CD14-positive monocyte (primary cell): ENCODE measurements around the gene CD69. TPM values are rescaled to one million over a fixed set of nuclear protein-coding genes. Genes with fewer than 3 reads are reported as not detected.

Experiments
- DNase-seq, 3 donors: peaks; one replicate each; pipeline ENCODE4 v3.0.0-alpha.2; 2011 to 2022
- H2AFZ ChIP-seq: 2 replicates; pipeline ENCODE4 v1.6.0; 2012; ENCODE audit warnings: mild to moderate bottlenecking, low read depth, low read length, inconsistent platforms; ENCODE audit not compliant: insufficient read depth, poor library complexity, severe bottlenecking
- H3K27ac ChIP-seq, 2 donors: 1 replicate in 1 of 2; 2 replicates in 1 of 2; pipeline ENCODE4 v1.5.1; 2012 to 2013; ENCODE audit warnings: low read length in 2 of 2, control low read depth in 1 of 2, inconsistent platforms in 1 of 2, low read depth in 1 of 2, mild to moderate bottlenecking in 1 of 2
- H3K27me3 ChIP-seq, 2 donors: one replicate each; pipeline versions ENCODE4 v1.6.0 to v1.6.1; 2011 to 2013; ENCODE audit warnings: low read length in 2 of 2; ENCODE audit not compliant: control insufficient read depth in 2 of 2, insufficient read depth in 2 of 2
- H3K36me3 ChIP-seq, 2 donors: replicated peaks in 1 of 2; 1 replicate in 1 of 2; 2 replicates in 1 of 2; pipeline versions ENCODE4 v1.5.1 to v1.6.1; 2012 to 2013; ENCODE audit warnings: low read length in 2 of 2, control low read depth in 1 of 2, inconsistent platforms in 1 of 2, mild to moderate bottlenecking in 1 of 2; ENCODE audit not compliant: insufficient read depth in 2 of 2, control insufficient read depth in 1 of 2
- H3K4me1 ChIP-seq, 2 donors: 1 replicate in 1 of 2; 2 replicates in 1 of 2; pipeline versions ENCODE4 v1.5.1 to v1.6.1; 2012 to 2013; ENCODE audit warnings: low read length in 2 of 2, control low read depth in 1 of 2, inconsistent platforms in 1 of 2, mild to moderate bottlenecking in 1 of 2, moderate library complexity in 1 of 2; ENCODE audit not compliant: insufficient read depth in 2 of 2, control insufficient read depth in 1 of 2
- H3K4me2 ChIP-seq: replicated peaks from 2 replicates; pipeline ENCODE3; 2012; ENCODE audit warnings: low read length, moderate library complexity, mild to moderate bottlenecking; ENCODE audit not compliant: poor library complexity, severe bottlenecking; ENCODE audit errors: extremely low read depth
- H3K4me3 ChIP-seq, 3 experiments: fragments of 200-600 bp in 1 of 3; sonication (generic) in 1 of 3; replicated peaks in 1 of 3; 1 replicate in 2 of 3; 2 replicates in 1 of 3; pipeline ENCODE4 v1.5.1; 2011 to 2013; ENCODE audit warnings: low read length in 3 of 3, mild to moderate bottlenecking in 3 of 3, control low read depth in 2 of 3, low read depth in 2 of 3, inconsistent platforms in 1 of 3, moderate library complexity in 1 of 3
- H3K79me2 ChIP-seq: 2 replicates; pipeline ENCODE4 v1.6.0; 2012; ENCODE audit warnings: mild to moderate bottlenecking, control low read depth, inconsistent platforms, low read length, moderate library complexity; ENCODE audit not compliant: insufficient read depth
- H3K9ac ChIP-seq: 2 replicates; pipeline ENCODE4 v1.6.0; 2017; ENCODE audit warnings: low read length, mild to moderate bottlenecking; ENCODE audit not compliant: insufficient read depth, poor library complexity, severe bottlenecking
- H3K9me3 ChIP-seq, 2 donors: replicated peaks in 1 of 2; 1 replicate in 1 of 2; 2 replicates in 1 of 2; pipeline versions ENCODE4 v1.5.1 to v1.6.1; 2012 to 2013; ENCODE audit warnings: low read length in 2 of 2, control low read depth in 1 of 2; ENCODE audit not compliant: control insufficient read depth in 1 of 2, insufficient read depth in 1 of 2
- H4K20me1 ChIP-seq: 2 replicates; pipeline ENCODE4 v1.6.0; 2012; ENCODE audit warnings: mild to moderate bottlenecking, low read length, control low read depth, moderate library complexity; ENCODE audit not compliant: insufficient read depth
- H3K27ac Mint-ChIP-seq, 7 donors: one replicate each; pipeline ENCODE4 v1.8.0; 2020; ENCODE audit warnings: mild to moderate bottlenecking in 7 of 7, mixed read lengths in 7 of 7, moderate library complexity in 6 of 7, inconsistent platforms in 2 of 7
- H3K27me3 Mint-ChIP-seq, 3 donors: one replicate each; pipeline ENCODE4 v1.8.0; 2021 to 2022; ENCODE audit warnings: low read depth in 3 of 3, mild to moderate bottlenecking in 3 of 3, mixed read lengths in 3 of 3, moderate library complexity in 3 of 3, inconsistent platforms in 1 of 3
- H3K36me3 Mint-ChIP-seq, 2 donors: one replicate each; pipeline ENCODE4 v1.8.0; 2020; ENCODE audit warnings: mixed read lengths in 2 of 2, inconsistent platforms in 1 of 2, mild to moderate bottlenecking in 1 of 2
- H3K4me1 Mint-ChIP-seq: one replicate; pipeline ENCODE4 v1.8.0; 2020; ENCODE audit warnings: mild to moderate bottlenecking, mixed read lengths
- H3K4me3 Mint-ChIP-seq, 2 donors: one replicate each; pipeline ENCODE4 v1.8.0; 2020; ENCODE audit warnings: mild to moderate bottlenecking in 2 of 2, mixed read lengths in 2 of 2, moderate library complexity in 1 of 2
- H3K9me3 Mint-ChIP-seq, 7 donors: one replicate each; pipeline ENCODE4 v1.8.0; 2020 to 2022; ENCODE audit warnings: mixed read lengths in 7 of 7, mild to moderate bottlenecking in 6 of 7, moderate library complexity in 6 of 7, inconsistent platforms in 2 of 7
- WGBS: methylation state at CpG from one replicate; pipeline ENCODE4 v1.1.5; 2013; ENCODE audit warnings: missing lambda C conversion rate; ENCODE audit not compliant: insufficient coverage; 5-methylcytosine and 5-hydroxymethylcytosine counted together
- intact Hi-C, 2 donors: fragments of 100-400 bp; cut with micrococcal nuclease; formaldehyde crosslinking; loops; one replicate each; pipeline versions ENCODE4 v1.15.0 to v1.15.1; 2023
- polyA plus RNA-seq, 3 donors: library from polyadenylated mRNA; depleted of rRNA in 1 of 3; unstranded in 2 of 3; stranded (reverse) in 1 of 3; fragments of 300-500 nt in 2 of 3; fragments of >200 nt in 1 of 3; fragmentation: Illumina TruSeq in 2 of 3; gene quantifications; 1 replicate in 2 of 3; 2 replicates in 1 of 3; pipeline ENCODE4 v1.2.3, GENCODE V29; 2012 to 2021
- TF ChIP-seq, protein P1 (sequence below): fragments of 200-600 bp; IDR thresholded peaks from one replicate; pipeline ENCODE4 v1.8.0; 2022; ENCODE audit warnings: antibody characterized with exemption, mild to moderate bottlenecking

Gene CD69
- polyA plus RNA-seq, 3 donors = 5.8 to 12.4 (median 6.0) TPM

GRCh38 chr12:9779209-9779608, 18.5 kb upstream of the CD69 start:
- Histone ChIP-seq H2AFZ (no peak overlapping the region), H3K27ac (no peak overlapping the region), H3K79me2 (no peaks in the 10 kb centered on the region), H3K27me3 (no peaks in the 10 kb centered on the region), H3K36me3 (no peaks in the 10 kb centered on the region), H3K4me3 (peak overlapping the region in 1 of 3 experiments; percentile 6), H3K9me3 (no peaks in the 10 kb centered on the region), H4K20me1 (no peaks in the 10 kb centered on the region), H3K9ac (no peak overlapping the region), H3K4me1 (peaks cover 0 to 7% of the 10 kb centered on the region in 2 donors), H3K4me2 (peak overlapping the region; percentile 24)
- peak in 1 of 3 donors; percentile 22 for DNase-seq
- peaks cover 0 to 4% of the 10 kb centered on the region in 2 donors for H3K36me3 Mint-ChIP-seq
- H3K27me3 Mint-ChIP-seq = peaks cover 0 to 3% (median 0%) of the 10 kb centered on the region in 3 donors
- intact Hi-C loops = no loop called here
- TF ChIP-seq, protein P1, sequence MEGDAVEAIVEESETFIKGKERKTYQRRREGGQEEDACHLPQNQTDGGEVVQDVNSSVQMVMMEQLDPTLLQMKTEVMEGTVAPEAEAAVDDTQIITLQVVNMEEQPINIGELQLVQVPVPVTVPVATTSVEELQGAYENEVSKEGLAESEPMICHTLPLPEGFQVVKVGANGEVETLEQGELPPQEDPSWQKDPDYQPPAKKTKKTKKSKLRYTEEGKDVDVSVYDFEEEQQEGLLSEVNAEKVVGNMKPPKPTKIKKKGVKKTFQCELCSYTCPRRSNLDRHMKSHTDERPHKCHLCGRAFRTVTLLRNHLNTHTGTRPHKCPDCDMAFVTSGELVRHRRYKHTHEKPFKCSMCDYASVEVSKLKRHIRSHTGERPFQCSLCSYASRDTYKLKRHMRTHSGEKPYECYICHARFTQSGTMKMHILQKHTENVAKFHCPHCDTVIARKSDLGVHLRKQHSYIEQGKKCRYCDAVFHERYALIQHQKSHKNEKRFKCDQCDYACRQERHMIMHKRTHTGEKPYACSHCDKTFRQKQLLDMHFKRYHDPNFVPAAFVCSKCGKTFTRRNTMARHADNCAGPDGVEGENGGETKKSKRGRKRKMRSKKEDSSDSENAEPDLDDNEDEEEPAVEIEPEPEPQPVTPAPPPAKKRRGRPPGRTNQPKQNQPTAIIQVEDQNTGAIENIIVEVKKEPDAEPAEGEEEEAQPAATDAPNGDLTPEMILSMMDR = no peak
- peaks cover 23% of the 10 kb centered on the region for H3K4me1 Mint-ChIP-seq
- H3K9me3 Mint-ChIP-seq = peaks cover 0 to 3% (median 0%) of the 10 kb centered on the region in 7 donors
- peak overlapping the region in 1 of 2 donors; percentile 62 for H3K4me3 Mint-ChIP-seq
- no CpG with 5 or more reads among the region's 4 CpGs for WGBS
- H3K27ac Mint-ChIP-seq = peak overlapping the region in 5 of 7 donors; percentile 16 to 68 (median 20)

GRCh38 chr12:9776781-9777180, 16.1 kb upstream of the CD69 start:
- WGBS = no CpG with 5 or more reads among the region's 3 CpGs
- H3K4me2 ChIP-seq = no peak overlapping the region
- no peak overlapping the region for H3K4me3 ChIP-seq
- TF ChIP-seq, protein P1 = no peak
- H3K9me3 ChIP-seq = no peaks in the 10 kb centered on the region
- no peaks in the 10 kb centered on the region for H3K79me2 ChIP-seq
- no peaks in the 10 kb centered on the region for H3K27me3 ChIP-seq
- no peaks in the 10 kb centered on the region for H3K27me3 Mint-ChIP-seq
- DNase-seq = no peak
- no peak overlapping the region for H3K9ac ChIP-seq
- H2AFZ ChIP-seq = no peak overlapping the region
- no peak overlapping the region for H3K4me3 Mint-ChIP-seq
- intact Hi-C loops = no loop called here
- H3K9me3 Mint-ChIP-seq = peaks cover 0 to 3% (median 0%) of the 10 kb centered on the region in 7 donors
- H3K36me3 ChIP-seq = no peaks in the 10 kb centered on the region
- H3K27ac Mint-ChIP-seq = no peak overlapping the region
- peaks cover 0 to 7% of the 10 kb centered on the region in 2 donors for H3K4me1 ChIP-seq
- peaks cover 24% of the 10 kb centered on the region for H3K4me1 Mint-ChIP-seq
- no peaks in the 10 kb centered on the region for H4K20me1 ChIP-seq
- peaks cover 0 to 4% of the 10 kb centered on the region in 2 donors for H3K36me3 Mint-ChIP-seq
- H3K27ac ChIP-seq = no peak overlapping the region
